ENCODE results near the gene GRWD1. TPM values are rescaled to one million over a fixed set of nuclear protein-coding genes. Genes with fewer than 3 reads are reported as not detected.

Gene GRWD1
- total RNA-seq, 1 experiment from 2014 or later = 113 TPM

DNA sequence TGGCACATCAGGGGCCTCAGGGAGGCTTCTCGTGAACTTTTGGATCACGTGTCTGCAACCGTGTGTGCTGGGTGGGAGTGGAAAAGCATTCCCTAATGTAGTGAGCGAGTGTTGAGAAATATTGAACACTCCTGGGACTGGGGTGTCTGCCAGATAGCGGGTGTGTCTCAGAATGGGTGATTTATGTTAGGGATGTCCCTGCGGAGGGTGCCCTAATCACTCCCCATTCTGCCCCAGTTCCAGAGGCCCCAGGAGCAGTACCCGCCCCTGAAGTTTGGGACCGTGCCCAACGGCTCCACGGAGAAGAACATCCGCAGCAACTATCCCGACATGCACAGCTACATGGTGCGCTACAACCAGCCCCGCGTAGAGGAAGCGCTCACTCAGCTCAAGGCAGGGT, 24.2 kb upstream of the GRWD1 start:
- no peak for DNase-seq (ENCODE audit: low read depth)

- peak; percentile 93 for DNase-seq (ENCODE audit: low read depth)
These were observed 21.0 kb upstream of the GRWD1 start for GRCh38 chr19:48424694-48425219.

GRCh38 chr19:48428670-48429069, 17.1 kb upstream of the GRWD1 start:
- DNase-seq (ENCODE audit: low read depth) = peak; percentile 15

- DNase-seq (ENCODE audit: low read depth) = no peak
These were observed 12.4 kb upstream of the GRWD1 start for GRCh38 chr19:48433337-48433736.

GRCh38 chr19:48436586-48436985, 9.2 kb upstream of the GRWD1 start:
- no peak for DNase-seq (ENCODE audit: low read depth)

DNA sequence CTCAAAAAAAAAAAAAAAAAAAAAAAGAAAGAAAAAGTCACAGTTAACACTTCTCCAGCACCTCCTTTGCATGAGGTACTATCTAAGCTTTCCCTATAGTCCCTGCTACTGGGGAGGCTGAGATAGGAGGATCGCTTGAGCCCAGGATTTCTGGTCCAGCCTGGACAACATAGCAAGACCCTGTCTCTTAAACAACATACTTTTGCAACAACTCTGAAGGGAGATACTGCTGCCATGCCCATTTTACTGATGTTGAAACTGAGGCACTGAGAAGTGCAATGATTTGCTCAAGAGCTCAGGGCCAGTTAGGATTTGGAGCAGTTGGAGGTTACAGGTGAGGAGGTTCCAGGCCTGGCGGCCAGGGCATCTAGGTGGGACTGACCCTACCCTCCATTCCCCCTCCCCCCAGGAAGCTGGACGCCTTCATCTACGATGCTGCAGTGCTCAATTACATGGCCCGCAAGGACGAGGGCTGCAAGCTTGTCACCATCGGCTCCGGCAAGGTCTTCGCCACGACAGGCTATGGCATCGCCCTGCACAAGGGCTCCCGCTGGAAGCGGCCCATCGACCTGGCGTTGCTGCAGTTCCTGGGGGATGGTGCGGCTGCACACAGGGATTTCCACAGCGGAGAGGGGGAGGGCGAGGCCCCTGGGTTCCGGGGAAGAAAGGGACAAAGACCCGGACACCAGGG, 4.3 kb upstream of the GRWD1 start:
- no peak for DNase-seq (ENCODE audit: low read depth)

DNA sequence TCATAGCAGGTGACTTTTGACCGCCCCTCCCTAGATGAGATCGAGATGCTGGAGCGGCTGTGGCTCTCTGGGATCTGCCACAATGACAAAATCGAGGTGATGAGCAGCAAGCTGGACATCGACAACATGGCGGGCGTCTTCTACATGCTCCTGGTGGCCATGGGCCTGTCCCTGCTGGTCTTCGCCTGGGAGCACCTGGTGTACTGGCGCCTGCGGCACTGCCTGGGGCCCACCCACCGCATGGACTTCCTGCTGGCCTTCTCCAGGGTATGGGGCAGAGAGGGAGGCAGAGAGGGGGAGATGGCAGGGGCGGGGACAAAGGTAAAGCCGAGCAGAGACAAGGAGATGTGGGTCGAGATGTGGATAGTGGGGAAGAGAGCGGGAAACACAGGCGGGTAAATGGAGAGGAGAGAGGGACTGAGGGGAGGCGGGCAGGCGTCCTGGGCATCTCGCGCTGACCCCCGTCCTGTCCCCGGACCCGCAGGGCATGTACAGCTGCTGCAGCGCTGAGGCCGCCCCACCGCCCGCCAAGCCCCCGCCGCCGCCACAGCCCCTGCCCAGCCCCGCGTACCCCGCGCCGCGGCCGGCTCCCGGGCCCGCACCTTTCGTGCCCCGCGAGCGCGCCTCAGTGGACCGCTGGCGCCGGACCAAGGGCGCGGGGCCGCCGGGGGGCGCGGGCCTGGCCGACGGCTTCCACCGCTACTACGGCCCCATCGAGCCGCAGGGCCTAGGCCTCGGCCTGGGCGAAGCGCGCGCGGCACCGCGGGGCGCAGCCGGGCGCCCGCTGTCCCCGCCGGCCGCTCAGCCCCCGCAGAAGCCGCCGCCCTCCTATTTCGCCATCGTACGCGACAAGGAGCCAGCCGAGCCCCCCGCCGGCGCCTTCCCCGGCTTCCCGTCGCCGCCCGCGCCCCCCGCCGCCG, 3.4 kb upstream of the GRWD1 start:
- no peak for DNase-seq (ENCODE audit: low read depth)

DNA sequence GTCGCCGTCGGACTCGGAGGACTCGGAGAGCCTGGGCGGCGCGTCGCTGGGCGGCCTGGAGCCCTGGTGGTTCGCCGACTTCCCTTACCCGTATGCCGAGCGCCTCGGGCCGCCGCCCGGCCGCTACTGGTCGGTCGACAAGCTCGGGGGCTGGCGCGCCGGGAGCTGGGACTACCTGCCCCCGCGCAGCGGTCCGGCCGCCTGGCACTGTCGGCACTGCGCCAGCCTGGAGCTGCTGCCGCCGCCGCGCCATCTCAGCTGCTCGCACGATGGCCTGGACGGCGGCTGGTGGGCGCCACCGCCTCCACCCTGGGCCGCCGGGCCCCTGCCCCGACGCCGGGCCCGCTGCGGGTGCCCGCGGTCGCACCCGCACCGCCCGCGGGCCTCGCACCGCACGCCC, 2.5 kb upstream of the GRWD1 start:
- DNase-seq (ENCODE audit: low read depth) = no peak

- no peak for DNase-seq (ENCODE audit: low read depth)
These were observed 2.1 kb upstream of the GRWD1 start for GRCh38 chr19:48443731-48444128.

DNA sequence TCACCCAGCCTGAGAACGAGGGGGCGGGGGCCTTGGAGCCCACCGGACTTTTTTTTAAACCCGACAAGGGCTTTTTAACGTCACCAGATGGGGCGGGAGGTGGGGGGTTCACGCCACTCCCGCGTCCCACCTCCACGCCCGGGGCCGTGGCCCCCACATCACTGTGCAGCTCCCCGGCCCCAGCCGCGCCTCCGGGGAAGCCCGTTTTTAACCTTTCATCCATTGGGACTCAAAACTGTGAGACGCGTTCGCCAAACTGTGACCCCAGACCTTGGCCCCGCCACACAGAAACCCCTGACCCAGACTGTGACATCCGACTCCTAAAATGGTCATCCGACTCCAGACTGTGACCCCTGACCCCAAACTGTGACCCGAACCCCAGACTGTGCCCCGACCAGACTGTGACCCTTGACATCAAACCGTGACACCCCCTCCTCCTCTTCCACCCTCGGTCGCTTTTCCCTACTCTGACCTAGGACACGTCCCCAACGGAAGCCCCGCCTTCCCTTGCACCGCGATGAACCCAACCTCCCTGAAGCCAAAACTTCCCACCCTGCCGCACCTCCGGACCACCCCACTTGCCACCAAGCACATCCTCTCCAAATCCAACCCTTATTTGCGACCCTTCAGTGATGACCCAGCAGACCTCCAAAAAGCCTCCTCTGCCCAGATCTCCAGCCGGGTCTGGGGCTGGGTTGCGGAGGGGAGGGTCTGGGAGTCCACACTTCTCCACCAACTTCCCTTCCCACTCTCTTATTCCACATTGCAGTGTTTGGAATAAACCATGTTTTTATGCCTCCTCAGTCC, 1.5 kb upstream of the GRWD1 start:
- no peak for DNase-seq (ENCODE audit: low read depth)

- no peak for DNase-seq (ENCODE audit: low read depth)
These were observed 915 bp upstream of the GRWD1 start for GRCh38 chr19:48444936-48445200.

- DNase-seq (ENCODE audit: low read depth) = peak; percentile 90
These were observed 552 bp upstream of the GRWD1 start for GRCh38 chr19:48445256-48445605.

GRCh38 chr19:48446579-48446978, 796 bp downstream of the GRWD1 start:
- no peak for DNase-seq (ENCODE audit: low read depth)

DNA sequence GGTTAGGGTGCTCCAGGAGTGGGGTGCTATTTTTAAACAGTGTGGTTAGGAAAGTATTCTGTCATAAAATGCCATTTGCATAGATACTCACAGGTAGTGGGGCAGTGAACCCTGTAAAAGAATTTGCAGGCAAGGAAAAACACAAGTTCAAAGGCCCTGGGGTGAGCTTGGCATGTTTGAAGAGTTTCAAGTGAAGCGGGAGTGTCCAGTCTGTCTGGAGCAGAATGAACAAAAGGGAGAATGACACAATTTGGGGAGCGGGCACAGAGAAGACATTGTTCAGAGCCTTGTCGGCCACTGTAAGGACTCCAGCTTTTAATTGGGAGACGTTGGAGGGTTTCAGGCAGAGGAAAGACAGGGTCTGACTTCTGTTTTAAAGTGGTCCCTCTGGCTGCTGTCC, 2.8 kb downstream of the GRWD1 start:
- DNase-seq (ENCODE audit: low read depth) = no peak

- no peak for DNase-seq (ENCODE audit: low read depth)
These were observed 4.7 kb downstream of the GRWD1 start for GRCh38 chr19:48450441-48450840.

GRCh38 chr19:48450863-48451262, 5.1 kb downstream of the GRWD1 start:
- DNase-seq (ENCODE audit: low read depth) = no peak

DNA sequence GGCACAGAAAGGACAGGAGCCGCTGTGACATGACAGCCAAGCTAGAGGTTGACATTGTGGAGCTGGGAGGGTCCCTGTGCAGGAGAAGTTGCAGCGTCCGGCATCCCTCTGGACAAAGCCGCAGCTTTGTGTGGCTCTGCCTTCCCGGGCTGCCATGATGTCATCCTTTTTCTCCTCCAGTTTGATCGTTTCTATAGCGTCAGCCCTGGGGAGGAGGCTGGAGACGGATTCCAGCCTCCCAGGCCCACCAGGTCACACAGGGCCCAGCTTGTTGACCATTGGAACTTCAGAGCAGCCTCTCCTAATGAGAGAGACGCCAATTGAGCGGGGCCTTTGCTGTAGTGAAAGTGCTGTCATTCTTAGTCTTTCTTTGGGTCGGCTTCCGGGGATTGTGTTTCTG, 5.8 kb downstream of the GRWD1 start:
- no peak for DNase-seq (ENCODE audit: low read depth)

- no peak for DNase-seq (ENCODE audit: low read depth)
These were observed 6.8 kb downstream of the GRWD1 start for GRCh38 chr19:48452289-48453190.

- no peak for DNase-seq (ENCODE audit: low read depth)
These were observed 8.5 kb downstream of the GRWD1 start for GRCh38 chr19:48454150-48454730.

GRCh38 chr19:48455171-48455907, 9.6 kb downstream of the GRWD1 start, which contains the start of gene KCNJ14:
TSS of gene KCNJ14 (plus strand) at chr19:48455574. CDS start at chr19:48461725, 6,151 bp downstream.
- no peak for DNase-seq (ENCODE audit: low read depth)
